ENCODE measurements around the gene PTPN4. TPM values are rescaled to one million over a fixed set of nuclear protein-coding genes. Genes with fewer than 3 reads are reported as not detected.

The PTPN4 gene, protein sequence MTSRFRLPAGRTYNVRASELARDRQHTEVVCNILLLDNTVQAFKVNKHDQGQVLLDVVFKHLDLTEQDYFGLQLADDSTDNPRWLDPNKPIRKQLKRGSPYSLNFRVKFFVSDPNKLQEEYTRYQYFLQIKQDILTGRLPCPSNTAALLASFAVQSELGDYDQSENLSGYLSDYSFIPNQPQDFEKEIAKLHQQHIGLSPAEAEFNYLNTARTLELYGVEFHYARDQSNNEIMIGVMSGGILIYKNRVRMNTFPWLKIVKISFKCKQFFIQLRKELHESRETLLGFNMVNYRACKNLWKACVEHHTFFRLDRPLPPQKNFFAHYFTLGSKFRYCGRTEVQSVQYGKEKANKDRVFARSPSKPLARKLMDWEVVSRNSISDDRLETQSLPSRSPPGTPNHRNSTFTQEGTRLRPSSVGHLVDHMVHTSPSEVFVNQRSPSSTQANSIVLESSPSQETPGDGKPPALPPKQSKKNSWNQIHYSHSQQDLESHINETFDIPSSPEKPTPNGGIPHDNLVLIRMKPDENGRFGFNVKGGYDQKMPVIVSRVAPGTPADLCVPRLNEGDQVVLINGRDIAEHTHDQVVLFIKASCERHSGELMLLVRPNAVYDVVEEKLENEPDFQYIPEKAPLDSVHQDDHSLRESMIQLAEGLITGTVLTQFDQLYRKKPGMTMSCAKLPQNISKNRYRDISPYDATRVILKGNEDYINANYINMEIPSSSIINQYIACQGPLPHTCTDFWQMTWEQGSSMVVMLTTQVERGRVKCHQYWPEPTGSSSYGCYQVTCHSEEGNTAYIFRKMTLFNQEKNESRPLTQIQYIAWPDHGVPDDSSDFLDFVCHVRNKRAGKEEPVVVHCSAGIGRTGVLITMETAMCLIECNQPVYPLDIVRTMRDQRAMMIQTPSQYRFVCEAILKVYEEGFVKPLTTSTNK
- 10 to 100 TPM; 26.5 to 34.1 TPM for total RNA-seq

DNA sequence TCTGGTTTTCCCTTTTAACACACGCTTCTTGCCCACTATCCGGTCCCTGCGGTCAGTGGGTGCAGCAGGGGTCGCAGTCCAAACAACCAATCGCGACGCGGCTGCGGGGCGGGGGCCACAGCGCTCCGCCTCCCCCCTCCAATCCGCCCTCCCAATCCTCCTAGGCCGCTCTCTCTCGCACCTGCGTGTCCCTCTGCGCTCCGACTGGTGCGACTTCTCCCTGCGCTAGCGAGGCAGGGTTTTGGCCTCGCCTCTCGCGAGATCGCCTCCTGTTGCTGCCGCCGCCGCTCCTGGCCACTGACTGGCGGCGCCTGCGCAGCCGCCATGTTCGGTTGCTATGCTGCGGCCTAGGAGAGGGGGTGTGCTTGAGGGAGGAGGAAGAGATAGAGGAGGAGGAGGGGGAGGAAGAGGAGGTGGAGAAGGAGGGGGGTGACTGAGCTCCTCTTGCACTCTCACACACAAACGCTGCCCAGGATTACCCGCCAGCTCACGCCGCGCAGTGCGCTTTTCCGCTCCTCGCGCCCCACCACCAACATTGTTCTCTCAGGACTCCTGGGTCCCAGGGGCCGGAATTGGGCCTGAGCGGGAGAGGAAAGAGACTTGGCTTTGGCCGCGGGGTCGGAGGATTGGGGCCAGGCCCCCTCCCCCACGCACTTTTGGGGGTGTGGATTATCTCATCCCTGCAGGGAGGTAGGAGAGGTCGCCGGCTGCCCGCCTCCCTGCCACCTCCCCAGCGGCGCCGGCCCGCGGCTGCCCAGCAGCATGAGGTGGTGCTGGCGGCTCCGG lies at the start of gene PTPN4:
Gene PTPN4, plus strand, starts transcription at position 472 of the 786 bp plus-strand sequence. CDS start 49,932 bp downstream, outside the sequence.
- ChIA-PET CTCF (interaction anchor here (0.6 to 0.8 kb wide), 3 partner anchors 20 to 1783 kb away, joined by 3 to 4 read pairs (median 3); no protein-coding TSS in a partner anchor), POLR2A (interaction anchor here (0.6 to 1.0 kb wide), 3 partner anchors 81 to 472 kb away, joined by 3 to 5 read pairs (median 4); partner anchors contain the start of gene TMEM177)

DNA sequence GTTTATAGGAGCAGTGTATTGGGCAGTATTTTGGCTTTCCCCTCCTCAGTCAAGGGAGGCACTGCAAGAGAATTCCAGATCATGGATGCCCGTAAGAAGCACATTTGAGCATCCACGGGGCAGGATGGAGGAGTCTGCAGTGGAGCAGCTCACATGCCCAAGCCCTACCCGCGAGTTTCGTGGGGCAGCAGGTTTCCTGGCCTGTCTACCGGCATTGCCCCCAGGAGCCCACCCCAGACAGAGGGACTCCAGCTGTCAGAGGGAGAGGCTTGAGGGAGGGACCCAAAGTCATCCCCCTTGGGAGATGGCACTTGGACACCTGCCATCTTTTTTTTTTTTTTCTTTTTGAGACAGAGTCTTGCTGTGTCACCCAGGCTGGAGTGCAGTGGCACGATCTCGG lies 49.4 kb upstream of the PTPN4 start:
- POLR2A ChIA-PET = no interaction called here

DNA sequence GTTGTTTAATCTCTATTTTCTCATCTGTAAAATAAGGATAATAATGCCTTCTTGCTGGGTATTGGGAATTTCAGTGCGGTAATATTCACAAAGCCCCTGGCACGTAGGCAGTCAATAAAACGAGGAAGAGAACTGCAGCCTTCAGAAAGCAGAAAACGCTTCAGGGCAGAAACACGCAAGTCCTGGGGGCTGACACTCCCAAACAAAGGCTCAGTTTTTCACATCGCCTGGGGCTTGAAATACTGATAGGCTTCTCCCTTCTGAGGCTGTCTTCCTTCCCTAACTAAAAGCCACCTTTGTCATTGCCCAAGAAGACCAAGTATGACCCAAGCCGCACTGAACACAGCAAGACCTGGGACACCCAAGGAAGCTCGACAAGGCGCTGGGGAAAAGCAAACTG lies 48.4 kb upstream of the PTPN4 start:
- ChIA-PET CTCF (no interaction called here), POLR2A (no interaction called here)

More for the DNA sequence above, 49.4 kb upstream of the PTPN4 start:
- CTCF ChIA-PET = no interaction called here

DNA sequence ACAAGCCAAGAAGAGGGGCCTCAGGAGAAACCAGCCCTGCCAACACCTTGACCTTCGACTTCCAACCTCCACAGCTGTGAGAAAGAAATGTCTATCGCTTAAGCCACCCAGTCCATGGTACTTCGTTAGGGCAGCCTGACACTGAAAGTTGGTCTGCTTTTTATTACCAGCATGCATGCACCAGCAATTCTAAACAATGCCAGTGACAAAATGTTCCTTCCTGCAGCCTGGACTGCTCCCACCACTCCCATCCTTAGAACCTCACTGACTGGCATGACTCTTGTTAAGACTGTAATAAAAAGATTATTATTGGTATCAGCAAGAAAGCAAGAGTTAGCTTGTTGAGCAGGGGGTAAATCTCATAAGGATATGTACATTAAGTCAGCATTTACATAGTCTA lies 47.2 kb upstream of the PTPN4 start:
- POLR2A ChIA-PET = no interaction called here
- CTCF ChIA-PET = no interaction called here

DNA sequence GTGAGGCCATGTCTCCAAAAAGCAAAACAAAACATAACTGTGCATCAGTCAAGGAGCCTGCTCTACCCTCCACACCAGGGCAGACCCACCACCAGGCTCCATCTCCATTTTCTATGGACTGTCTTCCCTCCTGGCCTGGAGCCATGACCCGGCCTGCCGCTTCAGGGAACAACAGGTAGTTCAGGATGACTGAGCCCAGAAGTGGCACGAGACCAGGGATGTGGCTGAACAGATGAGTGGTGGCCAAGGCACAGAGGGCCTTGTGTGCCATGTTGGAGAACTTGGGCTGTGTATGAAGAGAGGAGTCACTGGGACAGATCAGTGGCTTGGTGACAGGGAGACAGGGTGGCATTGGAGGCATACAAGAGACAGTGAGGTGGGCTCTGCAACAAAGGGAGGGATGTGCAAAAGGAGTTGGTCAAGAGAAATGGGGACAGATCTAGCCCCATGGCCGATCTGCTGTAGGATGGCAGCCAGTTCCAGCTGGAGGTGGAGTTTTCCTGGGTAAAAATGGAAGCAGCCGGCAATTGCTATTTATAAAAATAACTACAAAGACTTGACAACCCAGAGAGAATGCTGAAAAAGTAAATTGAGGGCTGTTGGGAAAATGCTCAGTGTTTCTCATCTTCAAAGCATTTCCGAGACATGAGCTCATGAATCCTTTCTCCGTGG lies 45.8 kb upstream of the PTPN4 start:
- CTCF ChIA-PET = no interaction called here
- POLR2A ChIA-PET = no interaction called here

DNA sequence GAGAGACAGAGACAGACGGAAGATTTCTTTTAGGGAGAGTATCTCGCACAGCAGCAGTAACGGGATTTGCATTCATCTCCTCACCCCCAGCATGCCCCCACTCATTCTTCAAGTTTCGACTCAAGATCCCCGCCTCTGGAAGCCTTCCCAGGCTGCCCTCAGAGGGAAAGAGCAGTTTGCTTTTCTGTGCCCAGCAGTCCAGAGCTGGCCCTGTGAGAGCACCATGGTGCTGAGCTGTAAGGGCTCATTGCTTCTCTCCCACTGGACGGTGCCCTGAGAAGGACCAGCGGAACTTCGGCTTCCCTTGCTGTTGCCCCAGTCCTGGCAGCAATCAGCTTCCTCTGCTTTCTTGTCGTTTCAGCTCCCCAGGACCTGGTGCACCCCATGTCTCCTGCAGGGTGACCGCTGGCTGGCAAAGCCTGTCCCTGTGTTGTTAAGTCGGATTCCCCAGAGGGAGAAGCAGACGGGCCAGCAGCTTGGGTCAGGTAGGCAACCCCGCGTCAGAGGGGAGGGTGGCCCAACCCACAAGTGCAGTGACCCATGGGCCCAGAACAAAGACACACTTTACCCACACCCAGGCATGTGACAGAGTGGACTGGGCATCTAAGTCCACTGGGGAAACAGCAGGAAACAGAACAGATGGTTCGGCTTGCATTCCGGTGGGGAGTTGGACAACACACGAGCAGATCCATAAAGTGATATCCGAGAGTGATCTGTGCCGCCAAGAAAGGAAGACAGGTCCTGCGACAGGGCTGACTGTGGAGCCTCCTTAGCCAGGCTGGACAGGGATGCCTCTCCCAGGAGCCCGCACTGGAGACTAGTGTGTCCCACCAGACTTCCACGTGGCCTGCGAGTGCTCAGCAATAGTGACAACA lies 44.1 kb upstream of the PTPN4 start:
- ChIA-PET CTCF (no interaction called here), POLR2A (no interaction called here)

DNA sequence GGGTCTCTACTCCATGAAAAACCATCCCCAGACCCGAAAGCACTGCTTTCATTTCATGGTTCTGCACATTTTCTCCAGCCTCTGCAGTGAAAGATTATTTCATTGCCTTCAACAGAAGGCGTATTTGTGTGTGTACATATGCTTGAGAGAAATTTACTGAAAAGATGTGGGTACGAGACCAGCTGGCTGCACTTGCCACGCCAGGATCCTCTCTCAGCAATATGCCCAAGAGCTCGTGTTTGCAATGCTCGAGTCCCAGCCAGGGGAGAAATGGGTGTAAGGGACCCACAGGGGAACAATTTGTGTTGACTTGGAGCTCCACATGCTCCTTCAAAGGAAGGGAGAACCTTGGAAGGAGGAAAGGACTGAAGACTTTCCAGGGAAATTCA lies 43.4 kb upstream of the PTPN4 start:
- CTCF ChIA-PET = no interaction called here

DNA sequence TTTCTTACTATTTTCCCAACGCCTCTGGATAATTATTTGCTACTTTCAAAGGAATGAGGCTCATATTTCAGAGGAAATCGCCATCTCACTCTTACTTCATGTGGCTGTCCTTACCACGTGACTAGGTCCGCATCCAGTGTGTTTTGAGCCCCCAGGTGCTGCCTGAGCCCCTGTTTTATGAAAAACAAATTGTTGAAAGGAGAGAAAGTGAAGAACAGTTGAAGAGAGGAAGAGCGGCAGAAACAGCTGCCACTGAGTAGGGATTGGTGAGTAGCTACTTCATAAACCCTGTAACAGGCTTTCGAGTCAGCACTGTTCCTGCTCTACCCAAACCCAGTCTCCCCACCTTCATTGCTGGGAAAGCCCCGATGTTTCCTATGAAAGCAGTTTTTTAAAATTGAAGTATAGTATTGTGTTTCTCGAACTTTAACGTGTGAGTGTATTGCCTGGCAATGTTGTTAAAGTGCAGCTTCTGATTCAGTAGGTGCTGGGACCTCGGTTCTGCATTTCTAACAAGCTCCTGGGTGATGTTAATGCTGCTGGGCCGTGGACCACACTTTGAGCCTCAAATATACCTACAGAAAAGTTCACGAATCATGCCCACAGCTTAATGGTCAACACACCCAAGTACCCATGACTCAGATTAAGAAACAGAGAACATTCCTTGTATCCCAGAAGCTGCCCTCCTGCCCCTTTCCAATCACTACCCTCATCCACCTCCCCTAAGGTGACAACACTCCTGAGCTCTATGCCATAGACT lies 41.0 kb upstream of the PTPN4 start:
- CTCF ChIA-PET = no interaction called here
- POLR2A ChIA-PET = interaction anchor here (0.6 kb wide), 1 partner anchor 975 kb away, joined by 3 read pairs; no protein-coding TSS in a partner anchor

More for the DNA sequence above, 43.4 kb upstream of the PTPN4 start:
- POLR2A ChIA-PET = no interaction called here

DNA sequence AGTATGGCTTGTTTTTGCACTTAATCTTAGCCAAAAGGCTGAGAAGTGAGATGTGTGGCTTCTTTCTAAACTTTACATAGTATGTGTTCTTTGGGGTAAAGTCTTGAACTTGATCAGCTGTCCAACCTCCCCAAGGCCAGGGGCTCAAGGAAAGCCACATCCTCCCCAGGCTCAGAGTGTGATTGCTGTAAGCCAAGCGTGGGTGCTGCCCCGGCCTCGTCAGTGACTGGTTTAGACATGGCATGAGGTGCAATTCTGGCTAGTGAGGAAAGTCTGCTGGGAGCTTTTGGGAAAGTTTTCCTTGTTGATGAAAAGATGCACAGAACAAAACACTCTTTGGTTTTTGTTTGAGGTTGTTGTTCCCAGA lies 40.5 kb upstream of the PTPN4 start:
- ChIA-PET POLR2A (interaction anchor here (0.6 kb wide), 1 partner anchor 975 kb away, joined by 3 read pairs; no protein-coding TSS in a partner anchor), CTCF (no interaction called here)

DNA sequence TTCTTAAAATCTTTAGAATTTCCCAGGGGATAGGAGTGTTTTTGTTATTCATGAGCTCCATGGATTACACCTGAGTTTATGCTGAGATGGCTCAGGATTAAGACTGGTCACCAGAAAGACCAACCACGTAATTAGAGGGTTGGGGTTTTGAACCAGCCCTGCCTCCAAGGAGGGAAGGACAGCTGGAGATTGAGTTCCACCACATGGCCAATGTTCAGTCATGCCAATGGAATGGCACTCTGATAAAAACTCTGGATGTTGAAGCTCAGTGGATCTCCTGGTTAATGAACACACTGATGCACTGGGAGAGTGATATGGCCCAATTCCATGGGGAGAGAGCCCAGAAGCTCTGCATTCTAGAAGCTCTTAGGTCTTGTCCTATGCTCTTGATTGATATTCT lies 38.7 kb upstream of the PTPN4 start:
- CTCF ChIA-PET = interaction anchor here (1.1 kb wide), 1 partner anchor 14 kb away, joined by 3 read pairs; no protein-coding TSS in a partner anchor
- POLR2A ChIA-PET = no interaction called here

DNA sequence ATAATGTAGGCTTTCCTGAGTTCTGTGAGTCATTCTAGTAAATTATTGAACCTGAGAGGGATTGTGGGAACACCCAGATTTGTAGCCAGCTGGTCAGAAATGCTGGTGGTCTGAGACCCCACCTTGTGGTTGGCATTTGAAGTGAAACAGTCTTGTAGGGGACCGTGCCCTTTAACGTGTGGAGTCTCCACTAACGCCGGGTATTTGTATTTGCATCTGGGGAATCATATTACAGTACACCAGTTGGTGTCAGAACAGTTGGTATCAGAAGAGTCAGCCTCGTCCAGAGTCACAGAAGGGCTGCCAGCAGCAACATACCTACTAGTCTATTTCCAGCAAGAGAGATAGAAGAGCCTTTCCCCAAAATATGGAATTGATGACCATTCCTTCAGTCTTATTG lies 38.3 kb upstream of the PTPN4 start:
- CTCF ChIA-PET = interaction anchor here (1.1 kb wide), 1 partner anchor 14 kb away, joined by 3 read pairs; no protein-coding TSS in a partner anchor

DNA sequence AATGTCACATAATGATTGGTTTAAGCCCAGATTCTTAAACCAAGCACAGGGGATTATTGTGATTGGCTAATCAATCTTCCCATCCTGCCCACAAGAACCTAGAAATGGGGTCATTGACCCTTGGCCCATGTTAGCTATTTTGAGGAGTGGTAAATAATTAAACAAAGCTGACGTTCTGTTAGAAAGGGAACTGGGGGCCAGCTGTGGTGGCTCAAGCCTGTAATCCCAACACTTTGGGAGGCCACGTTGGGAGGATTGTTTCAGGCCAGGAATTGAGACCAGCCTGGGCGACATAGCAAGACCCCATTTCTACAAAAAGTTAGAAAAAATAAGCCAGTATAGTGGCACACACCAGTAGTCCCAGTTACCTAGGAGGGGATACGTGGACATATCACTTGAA lies 37.8 kb upstream of the PTPN4 start:
- ChIA-PET CTCF (no interaction called here), POLR2A (no interaction called here)

More for the DNA sequence above, 38.3 kb upstream of the PTPN4 start:
- POLR2A ChIA-PET = no interaction called here

DNA sequence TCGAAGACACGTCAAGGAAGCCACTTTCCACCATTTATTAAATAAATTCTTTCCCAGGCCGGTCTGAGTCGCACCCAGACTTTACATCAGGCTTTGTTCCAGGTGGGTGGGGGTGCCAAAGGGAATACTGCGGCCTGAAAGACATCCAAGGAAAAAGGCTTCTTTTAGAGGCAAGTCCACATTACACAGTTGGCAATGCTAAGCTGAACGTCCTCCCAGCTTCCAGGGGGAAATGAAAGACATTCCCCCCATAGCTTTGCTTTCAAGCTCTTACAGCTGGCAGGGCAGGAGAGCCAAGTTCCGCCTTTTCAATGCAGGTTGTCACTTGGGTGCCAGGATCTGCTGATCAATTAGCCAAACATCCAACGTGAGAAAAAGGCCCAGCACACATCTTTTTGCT lies 36.5 kb upstream of the PTPN4 start:
- POLR2A ChIA-PET = no interaction called here
- CTCF ChIA-PET = no interaction called here

DNA sequence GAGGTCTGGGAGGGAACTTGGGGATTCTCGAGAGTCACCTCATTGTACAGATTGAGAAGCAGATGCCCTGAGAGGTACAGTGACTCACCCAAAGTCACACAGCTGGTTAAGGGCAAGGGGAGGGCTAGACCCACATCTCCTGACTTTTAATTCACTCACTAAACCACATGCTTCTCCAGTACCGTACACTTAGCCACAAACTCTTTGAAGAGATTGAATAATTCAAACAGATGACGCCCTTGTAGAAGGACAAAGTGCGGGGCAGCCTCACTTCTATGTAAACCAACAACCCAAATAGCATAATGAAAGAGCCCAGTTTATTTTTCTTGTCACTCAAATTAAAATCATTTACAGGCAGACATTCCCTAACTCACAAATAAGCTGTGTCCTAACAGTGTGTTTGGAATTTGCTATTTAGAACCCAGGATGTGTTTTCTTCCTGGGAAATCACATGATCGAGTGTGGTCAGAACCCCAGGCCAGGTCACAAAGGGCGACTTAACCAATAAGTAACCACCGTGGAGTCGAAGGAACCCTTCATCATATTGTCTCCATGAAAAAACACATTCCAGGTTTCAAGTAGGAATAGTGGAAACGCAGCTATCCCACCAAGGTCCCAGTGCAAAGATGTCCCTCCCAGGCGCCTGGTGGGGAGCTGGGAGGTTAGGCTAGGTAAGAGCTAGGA lies 35.8 kb upstream of the PTPN4 start:
- ChIA-PET POLR2A (no interaction called here), CTCF (no interaction called here)

DNA sequence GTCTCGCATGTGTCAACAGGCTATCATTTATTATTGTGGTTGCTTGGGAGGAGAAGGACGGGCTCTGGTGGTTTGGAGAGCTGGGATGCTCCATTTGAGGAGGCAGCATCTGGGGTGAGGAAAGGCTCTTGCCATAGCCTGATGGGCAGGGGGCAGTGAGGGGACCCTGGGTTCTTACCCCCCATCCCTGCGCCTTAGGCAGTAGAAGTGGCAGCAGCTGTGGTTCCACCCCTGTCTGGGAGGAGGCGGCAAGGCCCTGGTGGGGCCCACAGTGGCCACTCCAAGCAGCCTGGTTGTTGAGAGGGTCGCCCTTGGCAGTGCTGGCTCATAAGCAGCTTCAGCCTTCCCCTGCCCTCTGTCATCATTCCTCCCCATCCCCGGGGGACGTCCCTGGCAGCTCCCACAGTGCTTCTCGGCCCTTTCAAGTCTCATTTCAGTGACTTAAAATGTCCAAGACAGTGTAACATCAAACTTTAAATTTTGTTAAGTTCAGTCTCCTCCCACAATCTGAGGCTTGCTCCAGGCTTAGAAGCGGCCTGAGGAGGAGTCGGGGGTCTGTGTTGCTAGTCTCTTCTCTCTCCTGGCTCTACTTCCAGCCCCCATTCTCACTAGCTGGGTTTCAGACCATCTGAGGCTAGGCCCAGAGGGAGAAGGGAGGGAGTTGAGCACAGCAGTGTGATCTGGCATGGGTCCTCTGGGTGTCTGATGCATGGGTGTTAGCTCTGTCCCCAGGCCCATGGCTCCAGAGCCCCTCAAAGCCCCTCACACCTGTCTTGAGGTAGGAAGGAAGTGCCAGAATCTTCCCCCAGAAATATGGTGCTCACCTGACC lies 34.9 kb upstream of the PTPN4 start:
- POLR2A ChIA-PET = no interaction called here
- CTCF ChIA-PET = interaction anchor here (0.7 kb wide), 1 partner anchor 28 kb away, joined by 3 read pairs; no protein-coding TSS in a partner anchor

DNA sequence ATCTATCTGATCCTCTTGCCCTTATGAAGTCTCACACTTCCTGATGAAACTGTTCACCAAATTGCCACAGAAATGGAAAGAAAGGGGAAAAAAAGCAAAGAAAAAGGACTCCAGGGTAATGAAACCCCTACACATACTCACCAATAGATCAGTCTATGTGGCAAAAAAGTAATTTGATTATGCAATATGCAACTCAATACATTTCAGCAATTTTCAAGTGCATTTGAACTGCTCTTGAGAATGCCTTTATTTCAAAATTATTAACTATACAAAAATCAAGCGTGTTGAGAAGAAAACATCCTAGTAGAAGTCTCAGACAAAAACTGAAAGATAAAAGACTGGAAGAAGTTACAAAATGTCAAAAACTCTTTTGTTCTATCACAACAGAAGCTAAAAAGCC lies 32.2 kb upstream of the PTPN4 start:
- ChIA-PET CTCF (no interaction called here), POLR2A (no interaction called here)

Data from activated CD8-positive, alpha-beta memory T cell treated with anti-CD3 and anti-CD28 coated beads for 36 hours (primary cell).